Measurements from ENCODE around the gene TEAD1. TPM values are rescaled to one million over a fixed set of nuclear protein-coding genes. Genes with fewer than 3 reads are reported as not detected.

The TEAD1 gene
- total RNA-seq, 1 experiment from 2014 or later = 106 TPM

GRCh38 chr11:12694183-12694531 lies 19.9 kb downstream of the TEAD1 start:
- H3K9me3 ChIP-seq (ENCODE audit: insufficient read depth, low read depth) = no peaks in the 10 kb centered on the region
- peaks cover 96% of the 10 kb centered on the region for H3K4me1 ChIP-seq (replicated peaks; ENCODE audit: insufficient read depth)
- ChIA-PET CTCF (interaction anchor here (0.7 kb wide), 1 partner anchor 41 kb away, joined by 3 read pairs; no protein-coding TSS in a partner anchor), POLR2A (ENCODE audit: unreplicated experiment) (interaction anchor here (0.6 to 0.7 kb wide), 3 partner anchors 11 to 407 kb away, joined by 3 to 5 read pairs (median 3); no protein-coding TSS in a partner anchor)
- intact Hi-C loops (cut with micrococcal nuclease; ENCODE audit: unreplicated experiment) = loop anchor here (10.0 kb wide), 1 partner anchor 609 kb away; no protein-coding TSS in a partner anchor
- no peaks in the 10 kb centered on the region for H3K27me3 ChIP-seq (ENCODE audit: insufficient read depth, low read depth)
- no peak for DNase-seq
- H2AFZ ChIP-seq = no peak overlapping the region
- H3K79me2 ChIP-seq (ENCODE audit: low read depth) = peaks cover 93% of the 10 kb centered on the region
- TF ChIP-seq, protein P1, sequence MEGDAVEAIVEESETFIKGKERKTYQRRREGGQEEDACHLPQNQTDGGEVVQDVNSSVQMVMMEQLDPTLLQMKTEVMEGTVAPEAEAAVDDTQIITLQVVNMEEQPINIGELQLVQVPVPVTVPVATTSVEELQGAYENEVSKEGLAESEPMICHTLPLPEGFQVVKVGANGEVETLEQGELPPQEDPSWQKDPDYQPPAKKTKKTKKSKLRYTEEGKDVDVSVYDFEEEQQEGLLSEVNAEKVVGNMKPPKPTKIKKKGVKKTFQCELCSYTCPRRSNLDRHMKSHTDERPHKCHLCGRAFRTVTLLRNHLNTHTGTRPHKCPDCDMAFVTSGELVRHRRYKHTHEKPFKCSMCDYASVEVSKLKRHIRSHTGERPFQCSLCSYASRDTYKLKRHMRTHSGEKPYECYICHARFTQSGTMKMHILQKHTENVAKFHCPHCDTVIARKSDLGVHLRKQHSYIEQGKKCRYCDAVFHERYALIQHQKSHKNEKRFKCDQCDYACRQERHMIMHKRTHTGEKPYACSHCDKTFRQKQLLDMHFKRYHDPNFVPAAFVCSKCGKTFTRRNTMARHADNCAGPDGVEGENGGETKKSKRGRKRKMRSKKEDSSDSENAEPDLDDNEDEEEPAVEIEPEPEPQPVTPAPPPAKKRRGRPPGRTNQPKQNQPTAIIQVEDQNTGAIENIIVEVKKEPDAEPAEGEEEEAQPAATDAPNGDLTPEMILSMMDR (conservative IDR thresholded peaks at IDR 0.05) = no peak
- TF ChIP-seq EZH2 (IDR thresholded peaks at IDR 0.05; ENCODE audit: low read depth) = no peak
- no peaks in the 10 kb centered on the region for H4K20me1 ChIP-seq (ENCODE audit: insufficient read depth)
- no peaks in the 10 kb centered on the region for H3K9me2 ChIP-seq (ENCODE audit: insufficient read depth)
- no TSS peak for BruUV-seq (replicated peaks)
- peak overlapping the region; percentile 72 for H3K4me2 ChIP-seq
- peaks cover 5% of the 10 kb centered on the region for H3K36me3 ChIP-seq (ENCODE audit: low read depth)
- H3K4me3 ChIP-seq = peak overlapping the region; percentile 49; the same call in 1 of the 2 replicates
- H3F3A ChIP-seq (ENCODE audit: insufficient read depth, low read depth) = peaks cover 31% of the 10 kb centered on the region
- peak overlapping the region; percentile 99 for H3K27ac ChIP-seq

- no peaks in the 10 kb centered on the region for H3K9me2 ChIP-seq (ENCODE audit: insufficient read depth)
- ChIA-PET CTCF (no interaction called here), POLR2A (ENCODE audit: unreplicated experiment) (no interaction called here)
- no peaks in the 10 kb centered on the region for H4K20me1 ChIP-seq (ENCODE audit: insufficient read depth)
- H3K79me2 ChIP-seq (ENCODE audit: low read depth) = peaks cover 93% of the 10 kb centered on the region
- H2AFZ ChIP-seq = no peak overlapping the region
- no TSS peak for BruUV-seq (replicated peaks)
- H3K27me3 ChIP-seq (ENCODE audit: insufficient read depth, low read depth) = no peaks in the 10 kb centered on the region
- no peak for DNase-seq
- H3K27ac ChIP-seq = peak overlapping the region; percentile 99
- peaks cover 89% of the 10 kb centered on the region for H3K4me1 ChIP-seq (replicated peaks; ENCODE audit: insufficient read depth)
- H3K9me3 ChIP-seq (ENCODE audit: insufficient read depth, low read depth) = no peaks in the 10 kb centered on the region
- H3K36me3 ChIP-seq (ENCODE audit: low read depth) = peaks cover 5% of the 10 kb centered on the region
- H3K4me2 ChIP-seq = peak overlapping the region; percentile 72
- intact Hi-C loops (cut with micrococcal nuclease; ENCODE audit: unreplicated experiment) = loop anchor here (10.0 kb wide), 1 partner anchor 611 kb away; no protein-coding TSS in a partner anchor
- peak overlapping the region; percentile 49; the same call in 1 of the 2 replicates for H3K4me3 ChIP-seq
- H3F3A ChIP-seq (ENCODE audit: insufficient read depth, low read depth) = peaks cover 31% of the 10 kb centered on the region
- no peak for TF ChIP-seq EZH2 (IDR thresholded peaks at IDR 0.05; ENCODE audit: low read depth)
- TF ChIP-seq, protein P1 (conservative IDR thresholded peaks at IDR 0.05) = no peak
Measured at GRCh38 chr11:12695221-12695794, 21.1 kb downstream of the TEAD1 start.

DNA sequence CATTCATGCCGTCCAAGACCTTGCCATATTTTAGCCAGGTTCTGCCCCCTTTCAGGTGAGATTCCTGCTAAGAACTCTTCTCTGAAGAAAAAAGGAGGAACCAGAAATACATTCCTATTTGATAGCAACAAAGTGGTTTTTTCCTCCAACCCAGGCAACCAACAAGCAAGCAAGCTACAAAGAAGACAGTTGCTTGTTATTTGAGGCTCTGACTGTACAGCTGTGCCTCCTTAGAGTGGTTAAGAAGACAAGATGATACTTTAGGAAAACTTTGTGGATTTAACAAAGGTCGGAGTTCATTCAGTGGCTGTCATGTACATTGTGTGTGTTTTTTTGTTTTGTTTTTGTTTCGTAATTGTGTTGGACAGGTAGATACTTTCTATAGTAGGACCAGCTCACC lies 21.7 kb downstream of the TEAD1 start:
- ChIA-PET POLR2A (ENCODE audit: unreplicated experiment) (no interaction called here), CTCF (no interaction called here)
- no peaks in the 10 kb centered on the region for H3K9me2 ChIP-seq (ENCODE audit: insufficient read depth)
- H3K36me3 ChIP-seq (ENCODE audit: low read depth) = peaks cover 4% of the 10 kb centered on the region
- H4K20me1 ChIP-seq (ENCODE audit: insufficient read depth) = no peaks in the 10 kb centered on the region
- H3K9me3 ChIP-seq (ENCODE audit: insufficient read depth, low read depth) = no peaks in the 10 kb centered on the region
- H3K4me3 ChIP-seq = no peak overlapping the region
- H3K79me2 ChIP-seq (ENCODE audit: low read depth) = peaks cover 93% of the 10 kb centered on the region
- H3K27ac ChIP-seq = peak overlapping the region; percentile 99
- peaks cover 83% of the 10 kb centered on the region for H3K4me1 ChIP-seq (replicated peaks; ENCODE audit: insufficient read depth)
- TF ChIP-seq, protein P1 (conservative IDR thresholded peaks at IDR 0.05) = no peak
- no peak for TF ChIP-seq EZH2 (IDR thresholded peaks at IDR 0.05; ENCODE audit: low read depth)
- DNase-seq = no peak
- H3K27me3 ChIP-seq (ENCODE audit: insufficient read depth, low read depth) = no peaks in the 10 kb centered on the region
- BruUV-seq (replicated peaks) = no TSS peak
- H2AFZ ChIP-seq = no peak overlapping the region
- peaks cover 31% of the 10 kb centered on the region for H3F3A ChIP-seq (ENCODE audit: insufficient read depth, low read depth)
- intact Hi-C loops (cut with micrococcal nuclease; ENCODE audit: unreplicated experiment) = loop anchor here (2.0 to 10.0 kb wide), 2 partner anchors 19 to 611 kb away; no protein-coding TSS in a partner anchor
- peak overlapping the region; percentile 72 for H3K4me2 ChIP-seq
